ENCODE measurements around the gene UBE2I. TPM values are rescaled to one million over a fixed set of nuclear protein-coding genes. Genes with fewer than 3 reads are reported as not detected.

UBE2I gene
- total and polyA plus RNA-seq, 2 donors (not counting 1 experiment from before 2014, with no cell fraction given): 152 to 265 TPM

- ATAC-seq (ENCODE audit: low read depth): no peak
Measured at GRCh38 chr16:1290063-1290501, 19.4 kb upstream of the UBE2I start.

More at GRCh38 chr16:1290063-1290501, 19.4 kb upstream of the UBE2I start:
- TF ChIP-seq CTCF (IDR thresholded peaks at IDR 0.05) (no peak), EZH2 (IDR thresholded peaks at IDR 0.05; ENCODE audit: borderline replicate concordance, insufficient read depth, low read depth, low read length, poor library complexity, severe bottlenecking) (no peak)
- no peak overlapping the region for H3K27ac ChIP-seq (ENCODE audit: low read length in 2 of 2)
- no peak overlapping the region for H3K9ac ChIP-seq (ENCODE audit: low read length)
- ChIA-PET POLR2A (no interaction called here), CTCF (interaction anchor here (1.0 to 2.0 kb wide), 3 partner anchors 9 to 70 kb away, joined by 3 to 7 read pairs (median 3); no protein-coding TSS in a partner anchor)
- H3K27me3 ChIP-seq (replicated peaks in 1 of 4; ENCODE audit: control extremely low read depth in 1 of 4, control insufficient read depth in 3 of 4, insufficient read depth in 4 of 4, low read length in 3 of 4): peaks cover 0 to 38% (median 8%) of the 10 kb centered on the region in 4 experiments
- peaks cover 23% of the 10 kb centered on the region for H3K27me3 Mint-ChIP-seq
- H4K20me1 ChIP-seq (ENCODE audit: control insufficient read depth, insufficient read depth, low read length, poor library complexity, severe bottlenecking): no peaks in the 10 kb centered on the region
- H3K27ac Mint-ChIP-seq: no peak overlapping the region
- H3K4me2 ChIP-seq (replicated peaks; ENCODE audit: low read depth, low read length, poor library complexity, severe bottlenecking): peak overlapping the region; percentile 34
- H3K4me1 Mint-ChIP-seq: peaks cover 9% of the 10 kb centered on the region
- H3K9me3 Mint-ChIP-seq (ENCODE audit: insufficient read depth): no peaks in the 10 kb centered on the region
- peaks cover 0 to 6% (median 0%) of the 10 kb centered on the region in 3 donors for H3K9me3 ChIP-seq (ENCODE audit: control extremely low read depth in 1 of 3, control insufficient read depth in 2 of 3, insufficient read depth in 1 of 3, low read length in 2 of 3)
- 8% methylated on average over 17 of the region's 22 CpGs for WGBS (ENCODE audit: insufficient coverage)
- peaks cover 12 to 21% of the 10 kb centered on the region in 2 donors for H3K4me1 ChIP-seq (ENCODE audit: control insufficient read depth in 2 of 2, insufficient read depth in 2 of 2, low read length in 2 of 2)
- H3K36me3 ChIP-seq (replicated peaks in 1 of 2; ENCODE audit: control extremely low read depth in 1 of 2, control insufficient read depth in 1 of 2, extremely low read depth in 1 of 2, insufficient read depth in 2 of 2, low read length in 1 of 2): no peaks in the 10 kb centered on the region
- no peaks in the 10 kb centered on the region for H3K79me2 ChIP-seq (ENCODE audit: control insufficient read depth, insufficient read depth, low read length)
- no peak overlapping the region for H3K4me3 ChIP-seq (ENCODE audit: control extremely low read depth in 1 of 5, extremely low read depth in 1 of 5, insufficient read depth in 1 of 5, low read depth in 2 of 5, low read length in 4 of 5)
- no peak for DNase-seq
- intact Hi-C loops (cut with micrococcal nuclease): no loop called here
- H2AFZ ChIP-seq (ENCODE audit: insufficient read depth, low read depth, low read length, poor library complexity, severe bottlenecking): no peak overlapping the region
- H3K4me3 Mint-ChIP-seq: no peak overlapping the region

Measured in B cell (primary cell).